Measurements from ENCODE around the gene RCC2.

The RCC2 gene

DNA sequence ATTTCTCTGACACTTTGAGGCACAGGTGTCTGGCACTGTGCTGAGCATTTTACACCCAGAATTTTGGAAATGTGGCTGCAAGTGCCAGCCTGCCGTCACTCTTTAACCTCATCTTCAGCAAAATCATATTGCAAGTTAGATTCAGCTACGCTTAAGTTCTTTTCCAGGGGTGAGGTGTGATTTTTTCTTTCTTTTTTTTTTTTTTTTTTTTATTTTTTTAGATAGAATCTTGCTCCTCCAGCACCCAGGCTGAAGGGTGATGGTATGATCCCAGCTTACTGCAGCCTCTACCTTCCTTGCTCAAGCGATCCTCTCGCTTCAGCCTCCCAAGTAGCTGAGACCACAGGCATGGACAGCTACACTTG is 2.5 kb upstream of the RCC2 start:
- no peak for DNase-seq

DNA sequence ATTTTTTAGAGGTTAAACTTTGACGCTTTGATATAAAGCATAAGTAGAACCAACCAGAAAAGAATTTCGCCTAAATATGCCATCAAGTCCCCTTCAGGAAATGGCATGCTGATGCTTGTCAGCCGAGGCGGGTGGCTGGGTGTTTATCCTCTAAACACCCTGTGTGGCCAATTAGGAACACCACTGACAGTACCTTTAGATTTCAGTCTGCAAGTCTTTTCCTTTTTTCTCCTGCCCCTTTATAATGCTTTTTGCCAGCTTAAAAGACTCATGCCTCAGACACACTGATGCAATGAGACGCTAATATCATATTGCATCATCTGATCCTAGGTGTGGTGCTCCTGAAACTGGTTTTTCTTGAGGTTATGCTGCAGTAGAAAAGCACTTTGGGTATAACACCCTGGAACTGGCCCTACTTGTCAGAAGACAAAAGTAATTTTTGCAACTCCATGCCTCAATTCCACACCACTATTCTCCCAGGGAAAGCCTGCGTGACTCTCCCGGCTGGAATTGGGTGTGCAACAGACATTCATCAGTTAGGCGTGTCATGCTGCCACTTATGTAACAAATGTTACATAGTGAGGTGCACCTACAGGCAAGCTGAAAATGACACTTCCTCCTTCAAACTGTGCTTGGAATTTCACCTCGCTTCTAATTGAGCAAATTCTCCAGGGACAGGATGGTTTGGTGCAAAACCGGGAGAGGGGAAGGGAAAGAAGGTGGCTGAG is 2.0 kb upstream of the RCC2 start:
- DNase-seq = no peak

DNA sequence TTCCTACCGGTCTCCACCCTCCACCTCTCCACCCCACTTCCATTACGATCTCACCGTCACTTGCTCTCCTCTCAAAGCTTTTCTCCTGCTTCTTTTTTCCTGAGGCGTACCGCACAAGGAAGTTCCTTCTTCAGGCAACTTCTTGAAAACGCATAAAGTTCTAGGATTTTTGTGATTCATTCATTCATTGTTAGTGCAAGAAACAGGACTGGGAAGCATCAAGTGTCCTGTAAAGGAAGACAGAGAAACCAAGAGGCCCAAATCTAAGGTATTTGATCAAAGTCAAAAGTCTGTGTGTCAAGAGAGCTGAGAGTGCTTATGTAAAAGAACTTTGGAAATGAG is 1.3 kb upstream of the RCC2 start:
- DNase-seq = no peak

GRCh38 chr1:17440074-17440826 is 773 bp upstream of the RCC2 start:
- no peak for DNase-seq

DNA sequence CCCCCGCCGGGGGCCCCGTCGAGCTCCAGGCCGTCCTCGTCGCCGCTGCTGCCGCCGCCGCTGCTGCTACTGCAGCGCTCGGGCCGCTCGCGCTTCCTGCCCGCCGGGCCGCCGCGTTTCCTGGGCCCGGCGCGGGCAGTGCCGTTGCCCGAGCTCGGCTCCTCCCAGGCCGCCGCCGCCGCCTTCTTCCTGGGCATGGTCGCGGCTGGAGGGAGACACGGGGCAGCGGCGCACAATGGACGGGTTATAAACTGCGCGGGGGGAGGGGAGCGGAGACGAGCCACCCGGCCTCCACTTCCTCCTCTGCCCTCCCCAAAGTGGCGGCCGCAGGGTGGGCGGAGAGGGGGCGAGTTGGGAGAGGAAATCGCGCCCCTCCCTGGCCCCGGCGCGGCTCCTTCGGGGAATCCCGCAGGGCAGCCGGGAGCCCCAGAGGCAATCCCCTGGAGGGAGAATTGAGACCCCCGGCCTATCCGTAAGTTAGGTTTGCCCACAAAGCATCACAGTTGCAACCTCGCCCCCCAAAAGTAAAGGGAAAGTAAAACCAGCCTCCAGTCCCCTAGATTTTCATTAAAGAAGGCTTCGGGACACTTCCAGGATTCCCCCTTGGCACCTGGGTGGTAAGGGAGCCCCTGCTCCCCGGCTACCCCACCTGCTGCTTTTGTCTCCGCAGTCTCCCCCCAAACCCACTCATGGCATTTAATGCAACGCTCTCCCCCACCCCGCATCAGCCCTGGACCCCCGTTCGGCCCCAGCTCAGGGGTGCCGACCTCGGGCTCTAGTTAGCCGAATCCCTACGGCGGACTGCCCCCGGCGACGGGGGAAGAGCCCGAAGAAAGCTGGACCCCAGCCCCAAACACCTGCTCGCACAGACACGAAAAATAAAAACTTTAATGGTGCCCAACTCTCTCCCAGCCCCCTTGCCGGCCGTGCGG is 893 bp downstream of the RCC2 start:
- peak; percentile 79 for DNase-seq

DNA sequence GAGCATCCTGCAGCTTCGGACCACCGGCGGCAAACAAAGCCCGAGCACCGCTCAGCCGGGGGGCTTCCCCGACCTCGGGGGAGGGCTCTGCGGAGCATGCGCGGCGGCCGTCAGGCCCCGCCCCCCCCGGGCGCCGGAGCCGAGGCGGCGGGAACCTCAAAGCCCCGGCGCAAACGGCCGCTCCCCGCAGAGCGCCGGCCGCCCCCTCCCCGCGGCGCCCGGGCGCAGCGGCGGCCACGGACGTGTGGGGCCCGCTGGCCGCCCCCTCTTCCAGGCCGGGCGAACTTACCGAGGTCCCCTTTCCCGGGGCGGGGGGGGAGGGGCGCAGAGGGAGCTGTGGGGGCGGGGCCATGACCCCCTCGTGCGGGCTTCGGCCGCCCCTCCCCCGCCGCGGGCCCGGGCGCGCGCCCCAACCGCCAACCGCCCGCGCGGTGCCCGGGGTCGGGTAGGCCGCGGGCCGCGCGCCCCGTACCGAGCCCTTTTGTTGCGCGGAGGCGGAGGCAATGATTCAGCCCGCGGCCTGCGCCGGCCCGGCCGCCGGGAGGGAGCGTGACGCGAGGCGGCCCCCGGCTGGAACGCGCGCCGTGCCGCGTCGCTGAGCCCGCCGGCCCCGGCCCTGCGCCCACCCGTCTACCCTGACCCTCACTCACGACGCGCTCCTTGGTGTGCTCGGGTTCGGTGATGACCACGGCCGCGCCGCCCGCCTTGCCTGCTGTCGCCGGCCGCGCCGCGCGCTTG is 1.7 kb downstream of the RCC2 start:
- peak; percentile 45 for DNase-seq

DNA sequence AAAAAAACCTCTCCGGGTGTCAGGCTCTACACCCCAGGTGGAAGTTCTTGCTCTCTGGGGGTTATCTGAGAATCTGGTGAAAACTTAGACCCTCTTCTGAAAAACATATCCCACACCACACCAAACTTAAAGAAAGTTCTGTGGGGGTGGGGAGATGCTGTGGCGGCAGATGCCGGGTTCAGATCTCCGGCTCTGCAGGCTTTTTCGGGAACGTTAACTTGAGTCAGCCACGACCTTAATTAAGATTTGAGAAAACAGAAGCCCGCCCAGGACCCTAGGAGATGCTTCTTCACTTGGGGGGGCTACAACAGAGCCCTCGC is 2.3 kb downstream of the RCC2 start:
- no peak for DNase-seq

GRCh38 chr1:17436380-17437174 is 2.9 kb downstream of the RCC2 start:
- no peak for DNase-seq

- DNase-seq = no peak
Measured at GRCh38 chr1:17434601-17435000, 4.9 kb downstream of the RCC2 start.

DNA sequence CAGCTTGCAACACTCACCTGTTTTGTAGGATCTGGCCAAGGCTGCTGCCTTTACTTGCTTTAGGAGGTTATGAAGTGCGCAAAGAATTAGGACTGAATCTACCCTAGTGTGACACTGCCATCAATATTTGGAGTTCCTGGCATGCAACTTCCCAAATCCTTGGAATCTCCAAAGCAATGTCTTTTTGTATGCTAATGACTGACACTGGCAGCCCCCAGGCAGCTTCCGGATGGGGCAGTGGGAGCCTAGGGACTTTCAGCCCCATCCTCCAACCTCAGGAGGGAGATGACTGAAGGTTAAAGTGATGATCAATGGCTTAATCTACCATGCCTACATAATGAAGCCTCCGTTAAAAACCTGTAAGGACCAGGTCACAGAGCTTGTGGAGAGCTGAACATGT is 5.5 kb downstream of the RCC2 start:
- DNase-seq = no peak

DNA sequence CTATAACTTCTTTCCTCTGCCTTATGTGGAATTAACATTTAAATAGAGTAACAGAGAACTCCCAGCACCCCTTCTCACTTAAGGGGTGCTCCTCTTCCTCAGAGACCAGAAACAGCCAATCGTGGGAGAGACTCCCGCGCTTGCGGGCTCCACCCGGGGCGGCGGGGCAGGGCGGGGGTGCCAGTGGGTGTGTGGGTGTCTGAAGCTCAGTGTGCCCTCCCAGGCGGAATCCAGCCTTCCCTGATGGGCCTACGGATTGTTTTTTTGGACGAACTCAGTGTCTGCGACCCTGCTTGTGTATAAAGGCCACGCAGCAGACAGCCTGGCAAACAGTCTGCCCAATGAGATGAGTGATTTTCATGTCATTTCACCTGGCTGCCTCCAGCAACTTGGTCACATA is 6.2 kb downstream of the RCC2 start:
- DNase-seq = no peak

GRCh38 chr1:17432412-17432811 is 7.1 kb downstream of the RCC2 start:
- no peak for DNase-seq

DNA sequence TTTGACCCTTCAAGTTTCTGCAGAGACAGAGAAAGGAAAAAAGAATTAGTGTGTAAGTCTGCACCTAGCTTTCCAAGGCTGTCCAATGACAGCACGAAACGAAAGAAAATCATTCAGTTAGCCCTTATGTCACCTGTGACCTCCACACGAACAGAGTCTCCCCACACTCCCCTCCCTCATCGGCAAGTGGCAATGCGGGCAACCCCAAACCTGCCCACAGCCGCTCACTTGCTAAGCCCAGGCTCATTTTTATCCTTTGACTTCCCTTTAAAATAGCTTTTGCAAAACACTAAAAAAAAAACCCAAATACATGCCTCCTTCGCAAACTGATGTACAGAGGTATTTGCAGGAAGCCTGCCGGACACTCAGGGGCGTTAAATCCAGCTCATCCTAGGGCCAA is 10.3 kb downstream of the RCC2 start:
- DNase-seq = no peak

DNA sequence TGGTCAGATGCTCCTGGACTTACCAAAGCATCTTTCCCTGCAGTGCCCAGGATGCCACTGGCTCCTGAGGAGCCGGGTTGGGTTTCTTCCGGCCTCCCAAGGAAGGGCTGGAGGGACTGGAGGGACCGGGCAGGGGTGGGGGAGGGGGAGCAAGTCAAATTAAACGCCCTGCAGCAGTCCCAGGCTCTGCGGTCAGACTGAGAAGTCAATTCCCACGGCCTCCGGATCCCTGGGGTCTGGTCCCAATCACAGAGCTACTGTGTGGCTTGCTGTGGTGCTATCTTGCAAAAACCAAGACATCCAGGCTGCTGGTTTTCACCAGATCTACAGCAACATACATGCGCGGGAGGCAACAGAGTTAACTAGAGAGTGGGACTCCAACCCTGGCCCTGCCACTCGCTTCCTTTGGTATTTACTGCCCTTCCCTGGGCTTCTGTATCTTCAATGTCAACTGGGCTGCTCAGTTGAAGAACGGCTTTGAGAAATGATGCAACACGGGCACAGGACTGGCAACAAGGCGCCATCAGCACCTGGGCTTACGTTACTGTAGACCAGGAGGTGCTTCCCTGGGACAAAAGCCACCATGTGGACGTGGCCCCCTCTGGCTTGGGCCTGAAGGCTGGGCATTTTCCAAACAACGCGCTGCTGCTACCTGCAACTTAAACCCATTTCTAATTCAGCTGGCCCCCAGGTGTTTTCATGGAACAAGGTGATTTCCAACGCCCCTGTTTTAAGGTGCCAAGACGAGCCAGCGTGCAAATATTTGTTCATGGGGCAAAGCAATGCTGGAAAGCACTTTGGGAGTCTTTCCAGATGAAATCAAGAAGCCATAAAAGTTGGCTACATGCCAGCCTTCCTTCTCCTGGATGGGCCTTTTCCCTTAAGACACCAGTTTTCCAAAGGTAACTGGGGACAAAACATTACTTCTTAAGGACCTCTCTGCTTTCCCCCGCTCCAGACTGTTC is 11.5 kb downstream of the RCC2 start:
- no peak for DNase-seq

DNA sequence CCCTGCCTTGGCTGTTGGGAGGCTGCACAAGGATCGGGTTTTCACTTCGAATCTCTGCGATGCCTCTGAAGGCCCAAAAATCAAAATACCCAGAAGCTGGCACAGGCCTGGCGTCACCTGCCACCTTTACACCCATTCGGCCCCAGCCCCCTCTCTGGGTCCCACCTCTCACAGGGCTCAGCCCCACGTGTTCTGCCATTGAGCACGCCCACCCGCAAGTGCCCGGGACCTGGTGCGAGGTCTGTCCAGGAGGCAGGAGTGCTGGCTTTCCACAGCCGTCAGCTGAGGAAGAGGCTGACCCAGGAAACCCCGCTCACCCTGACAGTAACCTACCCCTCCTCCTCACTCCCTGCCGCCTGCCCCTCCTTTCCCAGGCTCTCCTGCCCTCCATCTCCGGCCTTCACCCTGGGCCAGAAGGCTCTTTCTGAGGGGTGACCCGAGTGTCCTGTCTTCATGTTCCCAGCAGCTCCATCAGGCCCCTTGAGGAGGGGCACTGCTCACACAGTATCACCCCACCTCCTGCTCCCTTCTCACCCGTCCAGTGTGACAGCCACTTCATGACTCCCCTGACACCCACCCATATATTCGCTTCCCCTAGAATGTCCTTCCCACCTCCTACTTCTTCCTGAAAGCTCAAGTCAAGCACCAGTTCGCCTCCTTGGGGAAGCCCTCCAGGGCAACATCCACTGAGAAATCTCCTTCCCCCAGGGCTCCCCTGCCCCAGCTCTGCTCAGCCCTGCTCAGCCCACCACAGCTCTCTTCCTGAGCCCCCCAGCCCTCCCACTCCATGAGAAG is 13.5 kb downstream of the RCC2 start:
- DNase-seq = no peak

DNA sequence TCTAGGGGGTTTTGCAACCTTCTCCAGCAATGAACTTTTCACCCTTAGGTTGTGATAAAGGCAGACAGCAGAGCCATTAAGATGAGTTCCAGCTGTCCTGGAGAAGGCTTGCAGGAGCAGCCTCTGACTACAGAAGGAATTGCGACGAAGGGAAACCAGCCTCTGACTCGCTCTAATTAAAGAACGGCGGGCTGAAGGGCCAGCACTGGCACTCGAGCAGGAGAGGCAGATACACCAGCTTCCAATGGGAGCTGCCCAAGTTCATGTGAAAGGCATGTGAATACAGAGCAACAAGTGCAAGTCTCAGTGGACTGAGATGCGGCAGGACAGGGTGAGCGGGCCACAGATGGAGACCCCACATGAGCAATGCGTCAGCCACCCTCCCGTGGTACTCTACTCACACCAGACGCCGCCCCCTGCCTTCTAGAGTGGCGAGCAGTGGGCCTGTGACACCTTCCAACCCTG is 15.7 kb downstream of the RCC2 start:
- DNase-seq = no peak

DNA sequence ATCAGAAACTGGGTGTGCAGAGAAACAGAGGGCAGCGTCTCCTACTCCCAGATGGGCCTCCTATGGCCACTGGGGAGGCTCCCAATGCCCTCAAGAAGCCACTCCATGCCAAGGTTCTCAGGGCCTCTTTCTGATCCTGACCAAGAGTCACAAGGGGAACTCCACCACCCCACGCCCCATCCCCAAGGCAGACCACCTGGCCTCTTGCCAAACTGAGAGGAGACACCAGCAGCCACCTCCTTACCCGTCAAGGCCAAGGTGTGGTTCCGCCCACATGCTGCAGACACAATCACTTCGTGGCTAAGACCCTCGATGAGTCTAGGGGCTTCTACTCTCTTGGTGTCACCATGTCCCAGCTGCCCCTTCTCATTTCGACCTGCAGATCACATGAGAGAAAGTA is 17.0 kb downstream of the RCC2 start:
- DNase-seq = no peak

- no peak for DNase-seq
Measured at GRCh38 chr1:17420391-17420918, 19.0 kb downstream of the RCC2 start.

GRCh38 chr1:17419626-17420328 is 19.7 kb downstream of the RCC2 start:
- peak; percentile 37 for DNase-seq

All from NCI-H510A (cell line).